Spleen (tissue), 11 donors: ENCODE measurements around the gene PAK6. TPM values are rescaled to one million over a fixed set of nuclear protein-coding genes. Genes with fewer than 3 reads are reported as not detected.
A peak's percentile ranks its signal among the peaks of the same experiment; 100 is the strongest.

Experiments used
- DNase-seq: peaks from one replicate; pipeline ENCODE4 v3.0.0-alpha.2; 2020
- H3K27ac ChIP-seq, 8 donors: fragments of 200-600 bp; sonication (generic) in 7 of 8; 1 replicate in 4 of 8; 2 replicates in 4 of 8; pipeline versions ENCODE4 v1.5.0 to v1.8.0; 2016 to 2021; ENCODE audit warnings: inconsistent platforms in 4 of 8, mild to moderate bottlenecking in 4 of 8, moderate library complexity in 1 of 8
- H3K27me3 ChIP-seq, 7 donors: fragments of 200-600 bp; sonication (generic) in 6 of 7; replicated peaks in 1 of 7; 1 replicate in 4 of 7; 2 replicates in 3 of 7; pipeline versions ENCODE4 v1.5.0 to v1.8.0; 2016 to 2021; ENCODE audit warnings: inconsistent platforms in 3 of 7, mild to moderate bottlenecking in 1 of 7
- H3K36me3 ChIP-seq, 6 donors: fragments of 200-600 bp; sonication (generic) in 5 of 6; 1 replicate in 4 of 6; 2 replicates in 2 of 6; pipeline versions ENCODE4 v1.5.0 to v1.8.0; 2016 to 2021; ENCODE audit warnings: inconsistent platforms in 2 of 6
- H3K4me1 ChIP-seq, 6 donors: fragments of 200-600 bp; sonication (generic) in 5 of 6; 1 replicate in 3 of 6; 2 replicates in 3 of 6; pipeline versions ENCODE4 v1.5.0 to v1.8.0; 2016 to 2021; ENCODE audit warnings: inconsistent platforms in 3 of 6
- H3K4me3 ChIP-seq, 8 donors: fragments of 200-600 bp; sonication (generic) in 7 of 8; 1 replicate in 4 of 8; 2 replicates in 4 of 8; pipeline versions ENCODE4 v1.5.0 to v1.8.0; 2016 to 2021; ENCODE audit warnings: inconsistent platforms in 4 of 8, mild to moderate bottlenecking in 4 of 8, moderate library complexity in 2 of 8
- H3K9me3 ChIP-seq, 8 donors: fragments of 200-600 bp; sonication (generic) in 7 of 8; 1 replicate in 4 of 8; 2 replicates in 4 of 8; pipeline versions ENCODE4 v1.5.0 to v1.8.0; 2016 to 2021; ENCODE audit warnings: inconsistent platforms in 4 of 8
- CTCF ChIP-seq, 11 experiments: fragments of 200-600 bp in 7 of 11; fragments of 450-650 bp in 4 of 11; sonication (generic) in 4 of 11; IDR thresholded peaks in 8 of 11; conservative IDR thresholded peaks in 3 of 11; 1 replicate in 7 of 11; 2 replicates in 4 of 11; pipeline versions ENCODE4 v1.4.0 to v1.8.0; 2016 to 2021; ENCODE audit warnings: antibody characterized with exemption in 11 of 11, inconsistent platforms in 4 of 11, mild to moderate bottlenecking in 1 of 11
- POLR2A ChIP-seq, 3 donors: fragments of 450-650 bp; IDR thresholded peaks; one replicate each; pipeline ENCODE4 v1.5.1; 2017; ENCODE audit warnings: antibody characterized with exemption in 3 of 3, mild to moderate bottlenecking in 1 of 3
- POLR2AphosphoS5 ChIP-seq, 3 donors: sonication (generic); formaldehyde crosslinking; IDR thresholded peaks; one replicate each; pipeline ENCODE4 v1.5.1; 2017; ENCODE audit warnings: antibody characterized with exemption in 3 of 3
- WGBS, 5 donors: extraction: QIAGEN DNeasy Blood & Tissue Kit in 3 of 5; methylation state at CpG; one replicate each; pipeline versions ENCODE4 v1.1.5 to v1.1.7; 2013 to 2018; 5-methylcytosine and 5-hydroxymethylcytosine counted together
- intact Hi-C: fragments of 100-400 bp; cut with DNase I; formaldehyde crosslinking; loops from one replicate; pipeline ENCODE4 v1.15.0; 2023; ENCODE audit warnings: low total_unique reads
- polyA plus RNA-seq, 3 donors: library from polyadenylated mRNA; stranded (reverse); fragments of 200-250 nt; gene quantifications; one replicate each; pipeline ENCODE4 v1.2.1, GENCODE V29; 2013
- total RNA-seq, 7 donors: library from RNA; depleted of rRNA in 3 of 7; stranded (reverse); fragments of >200 nt in 3 of 7; fragmentation: NEBNext Ultra II Directional in 4 of 7; extraction: Animal tissue kit (Norgen Biotek cat#: 25700) in 4 of 7; gene quantifications; one replicate each; pipeline versions ENCODE4 v1.1.0 to v1.2.1, GENCODE V29; 2016 to 2021
- donor health status: healthy with polysubstance abuse.
- donor health status: DM: no; HTN: no; CAD: no; lungs with moderate emphysema.
- donor health status: DM: no; HTN: no; CAD: no.
- donor health status: Bipolar disorder and iron deficiency.
- donor health status: healthy.
- donor health status: DM: no; HTN: no; CAD: no.
- donor health status: DM: yes; HTN: yes; CAD: no.

PAK6 gene
- total and polyA plus RNA-seq, 10 donors, result 0.24 to 5.4 (median 1.7) TPM

DNA sequence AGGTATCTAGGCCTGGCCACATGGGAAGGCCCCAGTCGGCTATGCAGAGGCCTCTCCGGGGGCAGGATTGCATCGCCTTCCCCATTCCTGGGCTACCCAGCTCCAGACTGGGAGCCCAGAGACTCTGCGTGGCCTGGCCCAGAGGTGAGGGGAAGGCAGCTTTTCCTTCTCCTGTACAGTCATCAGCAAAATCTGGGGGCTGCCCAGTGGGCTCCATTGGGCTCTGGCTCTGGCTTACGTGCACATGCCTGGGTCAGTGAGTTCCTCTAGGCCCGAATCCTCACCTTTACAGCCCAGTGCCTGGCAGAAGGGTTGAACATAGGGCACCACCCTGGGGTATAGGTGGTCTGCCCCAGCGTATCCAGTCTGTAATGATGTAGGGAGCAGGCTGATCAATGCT lies 47.9 kb downstream of the PAK6 start:
- Histone ChIP-seq H3K4me1 (peaks cover 10 to 55% (median 23%) of the 10 kb centered on the region in 6 donors), H3K36me3 (peaks cover 0 to 59% (median 41%) of the 10 kb centered on the region in 6 donors), H3K27me3 (peaks cover 0 to 33% (median 21%) of the 10 kb centered on the region in 7 donors), H3K4me3 (no peak overlapping the region), H3K27ac (no peak overlapping the region), H3K9me3 (no peaks in the 10 kb centered on the region)
- WGBS, 5 donors, result 70 to 95% (median 78%) methylated on average over 2 to 7 of the region's 7 CpGs
- DNase-seq, result no peak
- intact Hi-C loops, result no loop called here
- TF ChIP-seq POLR2A (IDR thresholded peaks at IDR 0.05) (no peak), POLR2AphosphoS5 (IDR thresholded peaks at IDR 0.05) (no peak), CTCF (IDR thresholded peaks at IDR 0.05 in 8 of 11, conservative IDR thresholded peaks at IDR 0.05 in 3 of 11) (no peak)

DNA sequence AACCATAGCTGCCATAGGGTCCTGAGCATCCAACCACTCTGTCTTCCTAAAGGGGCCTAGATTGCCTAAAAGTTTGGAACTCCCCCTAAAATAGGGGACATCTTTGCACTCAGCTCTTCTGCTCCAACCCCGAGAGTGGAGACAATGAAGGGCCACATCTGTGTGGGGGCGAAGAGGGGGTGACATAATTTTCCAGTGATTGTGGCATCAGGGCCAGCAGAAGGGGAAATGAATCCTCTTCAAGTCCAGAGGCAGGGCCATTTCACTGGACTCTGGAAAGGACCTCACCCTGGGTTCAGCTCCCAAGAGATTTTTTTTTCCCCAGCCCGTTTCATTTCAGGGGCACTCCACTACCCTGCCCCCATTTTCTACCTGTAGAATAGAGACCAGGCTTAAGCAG lies 48.6 kb downstream of the PAK6 start:
- no peak for DNase-seq
- intact Hi-C loops, result no loop called here
- 82 to 92% (median 85%) methylated on average over 3 of the region's 3 CpGs for WGBS, 5 donors
- Histone ChIP-seq H3K27me3 (peaks cover 0 to 30% (median 14%) of the 10 kb centered on the region in 7 donors), H3K4me3 (no peak overlapping the region), H3K36me3 (peaks cover 0 to 66% (median 44%) of the 10 kb centered on the region in 6 donors), H3K9me3 (no peaks in the 10 kb centered on the region), H3K27ac (no peak overlapping the region), H3K4me1 (peaks cover 9 to 48% (median 17%) of the 10 kb centered on the region in 6 donors)
- no peak for TF ChIP-seq POLR2AphosphoS5 (IDR thresholded peaks at IDR 0.05)
- no peak for TF ChIP-seq CTCF (IDR thresholded peaks at IDR 0.05 in 8 of 11, conservative IDR thresholded peaks at IDR 0.05 in 3 of 11)
- no peak for TF ChIP-seq POLR2A (IDR thresholded peaks at IDR 0.05)

- H3K36me3 ChIP-seq, result peaks cover 0 to 70% (median 47%) of the 10 kb centered on the region in 6 donors
- peaks cover 5 to 47% (median 12%) of the 10 kb centered on the region in 6 donors for H3K4me1 ChIP-seq
- 79 to 100% (median 87%) methylated on average over 4 of the region's 4 CpGs for WGBS, 5 donors
- H3K27ac ChIP-seq, result no peak overlapping the region
- TF ChIP-seq POLR2A (IDR thresholded peaks at IDR 0.05) (no peak), POLR2AphosphoS5 (IDR thresholded peaks at IDR 0.05) (peak in 1 of 3 donors; percentile 23), CTCF (IDR thresholded peaks at IDR 0.05 in 8 of 11, conservative IDR thresholded peaks at IDR 0.05 in 3 of 11) (no peak)
- DNase-seq, result no peak
- peaks cover 0 to 25% (median 10%) of the 10 kb centered on the region in 7 donors for H3K27me3 ChIP-seq
- H3K9me3 ChIP-seq, result no peaks in the 10 kb centered on the region
- intact Hi-C loops, result no loop called here
- H3K4me3 ChIP-seq, result no peak overlapping the region
Measured at GRCh38 chr15:40287968-40288367, 49.1 kb downstream of the PAK6 start.

DNA sequence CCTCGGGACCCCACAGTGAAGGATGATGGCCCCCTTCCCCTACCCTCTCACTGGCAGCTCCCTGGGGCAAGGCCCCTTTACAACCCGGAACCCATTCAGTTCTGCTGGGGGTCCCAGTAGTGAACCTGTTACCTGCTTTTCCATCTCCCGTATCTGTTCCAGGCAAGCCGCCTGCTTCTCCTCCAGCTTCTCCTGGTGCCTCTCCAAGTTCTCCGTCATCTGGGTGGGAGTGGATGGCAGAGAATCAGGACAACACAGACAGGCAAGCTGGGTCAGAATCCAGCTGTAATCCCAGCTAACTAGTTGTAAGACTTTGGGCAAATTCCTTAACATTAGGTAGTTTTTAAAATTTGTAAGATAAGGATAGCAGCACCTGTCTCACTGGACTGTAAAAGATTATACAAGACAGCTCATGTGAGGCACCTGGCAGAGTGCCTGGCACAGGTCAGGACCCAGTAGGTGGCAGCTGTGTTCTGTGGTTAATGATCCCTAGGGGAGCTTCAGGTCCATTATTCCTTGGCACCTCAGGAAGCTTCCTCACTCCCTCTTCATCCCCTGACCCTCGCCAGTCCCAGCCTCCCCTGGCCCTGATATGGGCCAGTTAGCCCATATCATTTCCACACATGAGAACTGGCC lies 50.4 kb downstream of the PAK6 start:
- no peaks in the 10 kb centered on the region for H3K9me3 ChIP-seq
- 78 to 97% (median 89%) methylated on average over 5 to 6 of the region's 6 CpGs for WGBS, 5 donors
- no peak for DNase-seq
- intact Hi-C loops, result no loop called here
- peaks cover 0 to 46% (median 7%) of the 10 kb centered on the region in 6 donors for H3K4me1 ChIP-seq
- peaks cover 0 to 13% (median 0%) of the 10 kb centered on the region in 7 donors for H3K27me3 ChIP-seq
- H3K4me3 ChIP-seq, result no peak overlapping the region
- peaks cover 0 to 83% (median 57%) of the 10 kb centered on the region in 6 donors for H3K36me3 ChIP-seq
- TF ChIP-seq POLR2A (IDR thresholded peaks at IDR 0.05) (no peak), CTCF (IDR thresholded peaks at IDR 0.05 in 8 of 11, conservative IDR thresholded peaks at IDR 0.05 in 3 of 11) (no peak), POLR2AphosphoS5 (IDR thresholded peaks at IDR 0.05) (no peak)
- H3K27ac ChIP-seq, result no peak overlapping the region
